Natural killer cell (primary cell): Measurements from ENCODE around the gene THPO. TPM values are rescaled to one million over a fixed set of nuclear protein-coding genes. Genes with fewer than 3 reads are reported as not detected.

Experiments used
- ATAC-seq, 3 donors: fragments of 150-1000 bp in 2 of 3; fragments of 200-7000 bp in 1 of 3; cut with Tn5 transposase; 1 replicate in 1 of 3; 2 replicates in 2 of 3; pipeline ENCODE4 v1.10.0; 2021; ENCODE audit warnings: mild to moderate bottlenecking in 2 of 3, moderate library complexity in 2 of 3
- DNase-seq, 2 donors: peaks; one replicate each; pipeline versions ENCODE4 v3.0.0 to v3.0.0-alpha.2; 2013 to 2021; ENCODE audit warnings: mixed read lengths in 1 of 2
- H3K27ac ChIP-seq: one replicate; pipeline ENCODE4 v1.5.1; 2013; ENCODE audit warnings: mild to moderate bottlenecking, low read length
- H3K27me3 ChIP-seq: one replicate; pipeline ENCODE4 v1.6.1; 2013; ENCODE audit warnings: low read length; ENCODE audit not compliant: control insufficient read depth, insufficient read depth
- H3K36me3 ChIP-seq: one replicate; pipeline ENCODE4 v1.6.1; 2013; ENCODE audit warnings: low read length; ENCODE audit not compliant: control insufficient read depth, insufficient read depth
- H3K4me1 ChIP-seq: one replicate; pipeline ENCODE4 v1.6.1; 2013; ENCODE audit warnings: low read length; ENCODE audit not compliant: control insufficient read depth, insufficient read depth
- H3K4me3 ChIP-seq: one replicate; pipeline ENCODE4 v1.5.1; 2013; ENCODE audit warnings: low read length
- H3K9me3 ChIP-seq: one replicate; pipeline ENCODE4 v1.6.1; 2013; ENCODE audit warnings: low read length; ENCODE audit not compliant: control insufficient read depth, insufficient read depth
- H3K27ac Mint-ChIP-seq, 2 donors: one replicate each; pipeline ENCODE4 v1.8.0; 2022; ENCODE audit warnings: mild to moderate bottlenecking in 2 of 2, mixed read lengths in 2 of 2, moderate library complexity in 1 of 2
- H3K27me3 Mint-ChIP-seq, 2 donors: one replicate each; pipeline ENCODE4 v1.8.0; 2022; ENCODE audit warnings: low read depth in 2 of 2, mixed read lengths in 2 of 2
- H3K36me3 Mint-ChIP-seq: one replicate; pipeline ENCODE4 v1.8.0; 2022; ENCODE audit warnings: mixed read lengths
- H3K4me1 Mint-ChIP-seq, 2 donors: one replicate each; pipeline ENCODE4 v1.8.0; 2022; ENCODE audit warnings: mixed read lengths in 2 of 2
- H3K4me3 Mint-ChIP-seq: one replicate; pipeline ENCODE4 v1.8.0; 2022; ENCODE audit warnings: mild to moderate bottlenecking, moderate library complexity, mixed read lengths
- H3K9me3 Mint-ChIP-seq, 2 donors: one replicate each; pipeline ENCODE4 v1.8.0; 2022; ENCODE audit warnings: mixed read lengths in 2 of 2
- CTCF ChIP-seq: fragments of 200-600 bp; IDR thresholded peaks from one replicate; pipeline ENCODE4 v1.8.0; 2022; ENCODE audit warnings: antibody characterized with exemption
- WGBS: methylation state at CpG from one replicate; pipeline ENCODE4 v1.1.7; 2013; ENCODE audit warnings: missing lambda C conversion rate; ENCODE audit not compliant: insufficient coverage; 5-methylcytosine and 5-hydroxymethylcytosine counted together
- intact Hi-C: fragments of 100-400 bp; cut with micrococcal nuclease; formaldehyde crosslinking; loops from one replicate; pipeline ENCODE4 v1.14.2; 2022
- total RNA-seq, 4 donors: library from RNA; stranded (reverse); fragments of 120-200 nt in 1 of 4; gene quantifications; one replicate each; pipeline versions ENCODE4 v1.2.3 to v1.2.4, GENCODE V29; 2013 to 2022

The THPO gene
- not detected for total RNA-seq
- total RNA-seq (2013), result not detected

- Histone ChIP-seq H3K4me3 (no peak within 1 kb of the TSS), H3K27me3 (peaks cover 23% of the 10 kb centered on the region), H3K9me3 (no peaks in the 10 kb centered on the region), H3K36me3 (no peaks in the 10 kb centered on the region), H3K27ac (no peak within 1 kb of the TSS), H3K4me1 (peaks cover 14% of the 10 kb centered on the region)
- DNase-seq, result no peak
- no peak within 1 kb of the TSS for H3K27ac Mint-ChIP-seq
- H3K27me3 Mint-ChIP-seq, result peaks cover 47 to 72% of the 10 kb centered on the region in 2 donors
- H3K4me1 Mint-ChIP-seq, result peaks cover 0 to 20% of the 10 kb centered on the region in 2 donors
- no peak for ATAC-seq
- WGBS, result 85% methylated on average over 6 of the region's 7 CpGs
- peak within 1 kb of the TSS; percentile 83 for H3K4me3 Mint-ChIP-seq
- no peak for TF ChIP-seq CTCF
- intact Hi-C loops, result no loop called here
- H3K9me3 Mint-ChIP-seq, result no peaks in the 10 kb centered on the region
- no peaks in the 10 kb centered on the region for H3K36me3 Mint-ChIP-seq
Observed at GRCh38 chr3:184377882-184378445, at the start of gene THPO. Gene THPO, minus strand, starts transcription at chr3:184378207. Its CDS starts 1,948 bp downstream, at chr3:184376259.

GRCh38 chr3:184426691-184427141, 48.7 kb upstream of the THPO start:
- TF ChIP-seq CTCF, result no peak
- H3K4me3 Mint-ChIP-seq, result no peak overlapping the region
- H3K27me3 ChIP-seq, result no peaks in the 10 kb centered on the region
- no peaks in the 10 kb centered on the region for H3K9me3 ChIP-seq
- no peaks in the 10 kb centered on the region for H3K4me1 Mint-ChIP-seq
- no peak overlapping the region for H3K27ac Mint-ChIP-seq
- no peak overlapping the region for H3K27ac ChIP-seq
- no peaks in the 10 kb centered on the region for H3K36me3 ChIP-seq
- ATAC-seq (no peak), DNase-seq (no peak)
- no peak overlapping the region for H3K4me3 ChIP-seq
- intact Hi-C loops, result no loop called here
- 85% methylated on average over 12 of the region's 12 CpGs for WGBS
- H3K4me1 ChIP-seq, result no peaks in the 10 kb centered on the region
- H3K27me3 Mint-ChIP-seq, result peaks cover 9 to 10% of the 10 kb centered on the region in 2 donors
- no peaks in the 10 kb centered on the region for H3K9me3 Mint-ChIP-seq
- H3K36me3 Mint-ChIP-seq, result no peaks in the 10 kb centered on the region

- H3K4me1 ChIP-seq, result no peaks in the 10 kb centered on the region
- TF ChIP-seq CTCF, result no peak
- DNase-seq (no peak), ATAC-seq (no peak)
- no peak overlapping the region for H3K4me3 ChIP-seq
- H3K9me3 ChIP-seq, result no peaks in the 10 kb centered on the region
- peaks cover 9 to 17% of the 10 kb centered on the region in 2 donors for H3K27me3 Mint-ChIP-seq
- H3K9me3 Mint-ChIP-seq, result no peaks in the 10 kb centered on the region
- intact Hi-C loops, result no loop called here
- no peak overlapping the region for H3K27ac Mint-ChIP-seq
- H3K27ac ChIP-seq, result no peak overlapping the region
- H3K27me3 ChIP-seq, result no peaks in the 10 kb centered on the region
- no peaks in the 10 kb centered on the region for H3K36me3 Mint-ChIP-seq
- no peak overlapping the region for H3K4me3 Mint-ChIP-seq
- H3K4me1 Mint-ChIP-seq, result no peaks in the 10 kb centered on the region
- WGBS, result 84% methylated on average over 3 of the region's 3 CpGs
- H3K36me3 ChIP-seq, result no peaks in the 10 kb centered on the region
Observed at GRCh38 chr3:184423561-184423960, 45.6 kb upstream of the THPO start.

GRCh38 chr3:184419171-184419570, 41.2 kb upstream of the THPO start:
- no peaks in the 10 kb centered on the region for H3K9me3 ChIP-seq
- H3K4me1 ChIP-seq, result peaks cover 3% of the 10 kb centered on the region
- Mint-ChIP-seq H3K9me3 (no peaks in the 10 kb centered on the region), H3K27ac (no peak overlapping the region), H3K4me1 (no peaks in the 10 kb centered on the region), H3K36me3 (no peaks in the 10 kb centered on the region), H3K4me3 (no peak overlapping the region), H3K27me3 (peaks cover 9 to 17% of the 10 kb centered on the region in 2 donors)
- intact Hi-C loops, result loop anchor here (10.0 kb wide), 1 partner anchor 126 kb away; no protein-coding TSS in a partner anchor
- no peak for ATAC-seq
- no peaks in the 10 kb centered on the region for H3K36me3 ChIP-seq
- no peak for TF ChIP-seq CTCF
- H3K4me3 ChIP-seq, result no peak overlapping the region
- 89% methylated on average over 5 of the region's 5 CpGs for WGBS
- no peak overlapping the region for H3K27ac ChIP-seq
- H3K27me3 ChIP-seq, result no peaks in the 10 kb centered on the region
- DNase-seq, result no peak
